H1 (cell line): ENCODE measurements around the gene TUBA3C.

ENCODE experiments used
- ATF2 ChIP-seq: IDR thresholded peaks from 2 replicates; pipeline ENCODE4 v1.6.1; 2012; ENCODE audit warnings: low read length, inconsistent platforms
- CTCF ChIP-seq, 3 experiments: IDR thresholded peaks; 1 replicate in 2 of 3; 2 replicates in 1 of 3; pipeline versions ENCODE4 v1.5.1 to v1.6.1; 2011; ENCODE audit warnings: low read length in 3 of 3, mild to moderate bottlenecking in 3 of 3, inconsistent platforms in 2 of 3, low read depth in 1 of 3, moderate library complexity in 1 of 3; ENCODE audit not compliant: insufficient read depth in 1 of 3; ENCODE audit errors: control extremely low read depth in 1 of 3
- EP300 ChIP-seq, 2 experiments: IDR thresholded peaks; 1 replicate in 1 of 2; 2 replicates in 1 of 2; pipeline ENCODE4 v1.6.1; 2011 to 2012; ENCODE audit warnings: low read depth in 2 of 2, low read length in 2 of 2, mild to moderate bottlenecking in 2 of 2, borderline replicate concordance in 1 of 2, inconsistent platforms in 1 of 2, moderate library complexity in 1 of 2
- EZH2 ChIP-seq: fragments of 200-600 bp; sonication (generic); IDR thresholded peaks from 2 replicates; pipeline ENCODE4 v1.7.1; 2012; ENCODE audit warnings: low read depth, mild to moderate bottlenecking, moderate library complexity, low read length, inconsistent platforms; ENCODE audit not compliant: severe bottlenecking
- JUN ChIP-seq: IDR thresholded peaks from 2 replicates; pipeline ENCODE4 v1.6.1; 2011; ENCODE audit warnings: low read depth, mild to moderate bottlenecking, improper control_type of control experiment, low read length
- NANOG ChIP-seq: IDR thresholded peaks from 2 replicates; pipeline ENCODE4 v1.6.1; 2011; ENCODE audit warnings: low read length, low read depth, mild to moderate bottlenecking, inconsistent platforms; ENCODE audit not compliant: insufficient read depth, poor library complexity, severe bottlenecking
- NRF1 ChIP-seq: IDR thresholded peaks from 2 replicates; pipeline ENCODE4 v1.6.1; 2011; ENCODE audit warnings: mild to moderate bottlenecking, low read depth, low read length, improper control_type of control experiment
- RAD21 ChIP-seq, 2 experiments: IDR thresholded peaks in 1 of 2; conservative IDR thresholded peaks in 1 of 2; 2 replicates each; pipeline ENCODE4 v1.6.1; 2011; ENCODE audit warnings: low read depth in 2 of 2, low read length in 2 of 2, improper control_type of control experiment in 1 of 2, inconsistent platforms in 1 of 2, mild to moderate bottlenecking in 1 of 2, moderate library complexity in 1 of 2
- SIN3A ChIP-seq, 2 experiments: IDR thresholded peaks in 1 of 2; conservative IDR thresholded peaks in 1 of 2; 2 replicates each; pipeline ENCODE4 v1.6.1; 2011 to 2012; ENCODE audit warnings: low read length in 2 of 2, improper control_type of control experiment in 1 of 2, low read depth in 1 of 2, mild to moderate bottlenecking in 1 of 2
- TBP ChIP-seq: IDR thresholded peaks from 2 replicates; pipeline ENCODE4 v1.6.1; 2011; ENCODE audit warnings: low read depth, low read length, improper control_type of control experiment
- TEAD4 ChIP-seq: IDR thresholded peaks from 2 replicates; pipeline ENCODE4 v1.6.1; 2012; ENCODE audit warnings: low read depth, low read length, inconsistent platforms, mixed read lengths

DNA sequence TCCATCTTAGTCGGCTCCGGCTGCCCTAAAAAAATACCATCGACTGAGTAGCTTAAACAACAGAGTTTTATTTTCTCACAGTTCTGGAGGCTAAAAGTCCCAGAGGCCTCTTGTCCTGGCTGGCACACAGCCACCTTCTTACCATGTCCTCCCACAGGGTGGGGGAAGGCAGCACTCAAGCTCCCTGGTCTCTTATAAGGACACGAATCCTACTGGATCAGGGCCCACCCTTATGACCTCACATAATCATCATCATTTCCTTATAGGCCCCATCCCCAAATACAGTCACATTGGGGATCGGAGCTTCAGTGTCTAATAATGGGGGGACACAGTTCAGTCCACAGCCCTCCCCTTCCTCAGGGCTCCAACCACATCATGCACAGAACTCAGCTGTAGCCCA is 2.6 kb upstream of the TUBA3C start:
- TF ChIP-seq SIN3A (conservative IDR thresholded peaks at IDR 0.05 in 1 of 2, IDR thresholded peaks at IDR 0.05 in 1 of 2; ENCODE audit: low read depth in 1 of 2, low read length in 2 of 2) (no peak), EP300 (IDR thresholded peaks at IDR 0.05; ENCODE audit: borderline replicate concordance in 1 of 2, low read depth in 2 of 2, low read length in 2 of 2) (no peak), CTCF (IDR thresholded peaks at IDR 0.05; ENCODE audit: control extremely low read depth in 1 of 3, insufficient read depth in 1 of 3, low read depth in 1 of 3, low read length in 3 of 3) (no peak), EZH2 (no peak), NANOG (no peak), TBP (no peak), TEAD4 (no peak), ATF2 (no peak), RAD21 (IDR thresholded peaks at IDR 0.05 in 1 of 2, conservative IDR thresholded peaks at IDR 0.05 in 1 of 2; ENCODE audit: low read depth in 2 of 2, low read length in 2 of 2) (no peak), NRF1 (no peak), JUN (no peak)
